GM06990 (cell line): Measurements from ENCODE around the gene SEMA3C.

Experiments
- DNase-seq: peaks from one replicate; pipeline ENCODE4 v3.0.0-alpha.2; 2011; ENCODE audit not compliant: insufficient read length; ENCODE audit errors: extremely low read depth
- H3K27me3 ChIP-seq: replicated peaks from 2 replicates; pipeline ENCODE4 v1.6.0; 2011; ENCODE audit warnings: low read length; ENCODE audit not compliant: control insufficient read depth, insufficient read depth
- H3K36me3 ChIP-seq: 2 replicates; pipeline ENCODE4 v1.5.1; 2011; ENCODE audit warnings: low read length; ENCODE audit not compliant: control insufficient read depth, insufficient read depth
- H3K4me3 ChIP-seq: replicated peaks from 2 replicates; pipeline ENCODE4 v1.5.1; 2011; ENCODE audit warnings: low read depth, mild to moderate bottlenecking, control low read depth, low read length
- TF ChIP-seq, protein P1 (sequence below): IDR thresholded peaks from 2 replicates; pipeline ENCODE4 v1.5.1; 2011; ENCODE audit warnings: low read length, control low read depth, mild to moderate bottlenecking, inconsistent platforms; ENCODE audit not compliant: insufficient read depth, poor library complexity, severe bottlenecking

Gene SEMA3C

DNA sequence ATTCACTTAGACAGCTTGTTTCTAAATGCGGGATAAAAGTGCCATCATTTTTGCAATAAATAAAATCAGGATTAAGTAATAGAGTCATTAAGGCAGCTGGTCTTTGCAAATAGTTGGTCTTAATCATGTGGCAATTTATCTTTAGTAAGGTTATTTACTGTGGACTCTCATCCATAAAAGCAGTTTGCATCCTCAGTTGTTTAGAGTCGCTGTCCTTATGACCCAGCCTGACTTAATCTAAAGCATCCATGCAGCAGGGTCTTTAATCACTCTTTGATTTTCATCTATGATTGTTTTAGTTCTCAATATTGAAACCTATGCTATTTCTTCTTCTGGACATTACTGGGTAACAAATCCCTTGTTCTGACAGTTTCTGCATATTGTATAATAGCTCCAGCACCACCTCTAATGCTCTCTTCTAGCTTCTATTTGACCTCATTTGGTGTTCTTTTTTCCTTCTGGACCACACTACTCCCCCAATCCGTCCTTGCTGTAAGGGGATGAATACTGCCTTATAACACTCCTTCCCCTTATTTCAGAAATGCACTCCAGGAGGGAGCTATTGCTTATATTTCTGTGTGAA, 185.4 kb downstream of the SEMA3C start:
- Histone ChIP-seq H3K4me3 (no peak overlapping the region), H3K27me3 (no peaks in the 10 kb centered on the region), H3K36me3 (no peaks in the 10 kb centered on the region)
- DNase-seq: no peak
- TF ChIP-seq, protein P1, sequence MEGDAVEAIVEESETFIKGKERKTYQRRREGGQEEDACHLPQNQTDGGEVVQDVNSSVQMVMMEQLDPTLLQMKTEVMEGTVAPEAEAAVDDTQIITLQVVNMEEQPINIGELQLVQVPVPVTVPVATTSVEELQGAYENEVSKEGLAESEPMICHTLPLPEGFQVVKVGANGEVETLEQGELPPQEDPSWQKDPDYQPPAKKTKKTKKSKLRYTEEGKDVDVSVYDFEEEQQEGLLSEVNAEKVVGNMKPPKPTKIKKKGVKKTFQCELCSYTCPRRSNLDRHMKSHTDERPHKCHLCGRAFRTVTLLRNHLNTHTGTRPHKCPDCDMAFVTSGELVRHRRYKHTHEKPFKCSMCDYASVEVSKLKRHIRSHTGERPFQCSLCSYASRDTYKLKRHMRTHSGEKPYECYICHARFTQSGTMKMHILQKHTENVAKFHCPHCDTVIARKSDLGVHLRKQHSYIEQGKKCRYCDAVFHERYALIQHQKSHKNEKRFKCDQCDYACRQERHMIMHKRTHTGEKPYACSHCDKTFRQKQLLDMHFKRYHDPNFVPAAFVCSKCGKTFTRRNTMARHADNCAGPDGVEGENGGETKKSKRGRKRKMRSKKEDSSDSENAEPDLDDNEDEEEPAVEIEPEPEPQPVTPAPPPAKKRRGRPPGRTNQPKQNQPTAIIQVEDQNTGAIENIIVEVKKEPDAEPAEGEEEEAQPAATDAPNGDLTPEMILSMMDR: no peak

DNA sequence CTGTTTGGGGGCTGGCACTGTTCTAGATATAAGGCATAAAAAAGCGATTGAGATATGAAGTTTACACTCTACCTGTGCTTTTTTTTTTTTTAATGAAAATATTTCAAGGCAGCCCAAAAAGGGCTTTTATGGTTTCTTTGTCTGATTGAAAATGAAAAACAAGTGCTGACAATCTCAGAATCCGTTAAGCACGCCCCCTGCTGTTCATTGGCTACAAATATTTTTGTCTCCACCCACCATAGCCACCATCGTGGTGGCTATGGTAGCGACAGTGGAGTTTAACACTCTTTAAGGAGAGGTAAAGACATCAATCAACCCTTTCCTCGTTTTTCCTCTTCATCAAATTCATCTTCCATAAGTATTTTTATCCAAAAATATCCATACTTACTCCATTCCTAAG, 186.2 kb downstream of the SEMA3C start:
- DNase-seq: no peak
- Histone ChIP-seq H3K27me3 (no peaks in the 10 kb centered on the region), H3K36me3 (no peaks in the 10 kb centered on the region), H3K4me3 (no peak overlapping the region)
- TF ChIP-seq, protein P1: no peak

GRCh38 chr7:80731281-80731680, 187.6 kb downstream of the SEMA3C start:
- TF ChIP-seq, protein P1: no peak
- DNase-seq: no peak
- no peaks in the 10 kb centered on the region for H3K36me3 ChIP-seq
- H3K4me3 ChIP-seq: no peak overlapping the region
- H3K27me3 ChIP-seq: no peaks in the 10 kb centered on the region

GRCh38 chr7:80729591-80730320, 189.1 kb downstream of the SEMA3C start:
- H3K4me3 ChIP-seq: no peak overlapping the region
- H3K27me3 ChIP-seq: no peaks in the 10 kb centered on the region
- TF ChIP-seq, protein P1: no peak
- no peak for DNase-seq
- no peaks in the 10 kb centered on the region for H3K36me3 ChIP-seq

DNA sequence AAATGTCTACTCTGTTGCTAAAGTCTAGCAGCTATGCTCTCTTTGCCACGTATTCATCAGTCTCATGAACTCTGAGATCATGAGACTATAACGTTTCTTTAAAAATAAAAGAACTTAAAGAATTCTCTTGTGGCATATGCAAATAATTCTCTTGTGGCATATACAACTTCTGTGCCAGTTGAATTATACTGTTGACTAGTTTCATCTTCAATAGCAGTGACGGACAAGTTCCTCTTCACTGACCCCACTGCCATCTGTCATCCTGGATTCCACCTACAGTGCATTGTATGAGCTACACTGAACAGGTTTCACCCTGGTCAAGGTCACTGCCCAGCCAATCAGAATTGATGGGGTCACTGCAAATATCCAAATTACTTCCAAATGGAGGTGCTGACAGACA, 192.2 kb downstream of the SEMA3C start:
- DNase-seq: no peak
- TF ChIP-seq, protein P1: no peak
- H3K36me3 ChIP-seq: no peaks in the 10 kb centered on the region
- H3K27me3 ChIP-seq: no peaks in the 10 kb centered on the region
- no peak overlapping the region for H3K4me3 ChIP-seq

- H3K36me3 ChIP-seq: no peaks in the 10 kb centered on the region
- H3K27me3 ChIP-seq: no peaks in the 10 kb centered on the region
- DNase-seq: no peak
- TF ChIP-seq, protein P1: no peak
- no peak overlapping the region for H3K4me3 ChIP-seq
Observed at GRCh38 chr7:80725181-80725611, 193.7 kb downstream of the SEMA3C start.
